Cerebellar nuclear complex (tissue), 1 donor: Measurements from ENCODE around the gene BAIAP2L2.
"Not testable (repeated sequence)": the region's sequence is repeated elsewhere in the genome, so short reads cannot be mapped to it uniquely, and the experiment has no call there.

ENCODE experiments used
- DNase-seq, 2 experiments: peaks; one replicate each; lab custom pipeline; 2025; lab: John Stamatoyannopoulos, UW

The BAIAP2L2 gene

DNA sequence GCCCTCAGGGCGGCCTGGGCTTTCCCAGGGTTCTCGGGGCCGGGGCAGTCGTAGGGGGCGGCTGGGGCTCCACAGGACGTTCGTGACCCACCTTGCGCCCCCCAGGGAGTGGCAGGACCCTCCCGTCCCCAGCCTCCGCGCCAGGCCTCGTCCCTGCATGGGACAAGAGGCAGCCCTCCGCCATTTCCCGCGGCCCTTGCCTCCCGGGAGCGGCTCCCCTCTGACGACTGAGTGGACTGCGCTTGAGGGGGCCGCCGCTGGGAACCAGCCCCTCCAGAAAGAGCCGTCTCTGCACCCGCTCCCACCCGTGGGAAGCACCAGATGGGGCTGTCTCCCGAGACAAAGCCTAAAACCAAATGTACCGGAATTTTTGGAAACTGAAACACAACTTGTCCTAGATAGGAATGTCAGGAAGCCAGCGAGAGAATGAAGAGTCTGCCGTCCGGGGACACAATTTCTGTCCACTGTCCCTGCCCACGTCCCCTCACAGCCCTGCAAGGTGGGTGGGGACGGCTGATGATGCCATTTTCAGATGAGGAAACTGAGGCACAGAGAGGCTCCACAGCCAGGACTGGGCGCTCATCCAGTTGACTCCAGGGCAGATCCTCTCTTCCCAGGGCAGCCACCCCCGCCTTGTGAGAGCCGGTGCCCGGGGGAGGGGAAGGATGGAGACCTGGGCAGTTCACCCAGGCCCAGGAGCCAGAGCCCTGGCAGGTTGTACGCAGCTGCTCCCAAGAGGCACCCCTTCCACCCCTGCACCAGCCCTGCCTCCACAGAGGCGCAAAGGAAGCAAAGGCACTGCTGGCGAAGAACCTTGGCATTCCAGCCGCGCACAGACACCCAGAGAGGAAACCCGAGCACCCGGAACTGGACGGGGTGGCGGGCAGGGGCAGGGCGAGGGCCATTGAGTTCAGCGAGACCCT is 71.3 kb downstream of the BAIAP2L2 start:
- DNase-seq: no peak

DNA sequence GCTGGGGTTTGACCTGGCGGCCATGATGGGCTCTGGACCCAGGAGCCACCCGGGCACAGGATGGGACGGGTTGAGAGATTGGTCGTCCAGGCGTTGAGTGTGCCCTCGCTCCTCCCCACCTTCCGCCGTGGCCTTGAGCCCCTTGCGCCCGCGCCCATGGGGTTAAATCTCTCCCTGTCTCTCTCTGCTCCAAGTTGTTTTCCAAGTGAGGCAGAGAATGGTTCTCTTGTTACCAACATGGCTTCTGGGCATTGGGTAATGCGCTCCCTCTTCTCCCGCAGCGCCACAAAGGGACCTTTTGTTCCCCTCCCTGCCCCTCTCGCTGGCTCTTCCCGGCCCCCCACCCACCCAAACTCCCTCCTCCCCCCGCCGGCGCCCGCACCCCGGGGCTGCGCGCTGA is 72.1 kb downstream of the BAIAP2L2 start:
- no peak for DNase-seq

DNA sequence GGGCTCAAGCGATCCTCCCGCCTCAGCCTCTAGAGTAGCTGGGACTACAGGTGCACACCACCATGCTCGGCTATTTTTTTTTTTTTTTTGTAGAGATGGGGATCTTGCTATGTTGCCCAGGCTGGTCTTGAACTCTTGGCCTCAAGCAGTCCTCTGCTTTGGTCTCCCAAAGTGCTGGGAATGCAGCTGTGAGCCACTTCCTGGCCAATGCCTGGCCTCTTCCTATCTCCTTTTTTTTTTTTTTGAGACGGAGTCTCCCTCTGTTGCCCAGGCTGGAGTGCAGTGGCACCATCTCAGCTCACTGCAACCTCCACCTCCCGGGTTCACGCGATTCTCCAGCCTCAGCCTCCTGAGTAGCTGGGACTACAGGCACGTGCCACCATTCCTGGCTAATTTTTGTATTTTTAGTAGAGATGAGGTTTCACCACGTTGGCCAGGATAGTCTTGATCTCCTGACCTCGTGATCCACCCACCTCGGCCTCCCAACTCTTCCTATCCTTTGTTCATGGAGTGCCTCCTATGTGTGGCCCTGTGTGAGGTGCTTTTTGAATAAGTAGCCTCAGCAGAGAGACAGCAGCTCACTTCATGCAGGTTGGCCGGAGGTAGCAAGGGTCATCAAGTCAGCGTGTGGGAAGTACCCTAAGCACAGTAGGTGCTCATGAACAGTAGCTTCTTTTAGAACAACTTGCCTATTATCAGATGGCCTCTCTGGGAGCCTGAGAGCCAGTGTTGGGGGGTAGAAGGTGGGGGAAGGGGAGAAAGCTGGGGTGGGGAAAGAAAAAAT is 72.9 kb downstream of the BAIAP2L2 start:
- DNase-seq: not testable (repeated sequence)

DNA sequence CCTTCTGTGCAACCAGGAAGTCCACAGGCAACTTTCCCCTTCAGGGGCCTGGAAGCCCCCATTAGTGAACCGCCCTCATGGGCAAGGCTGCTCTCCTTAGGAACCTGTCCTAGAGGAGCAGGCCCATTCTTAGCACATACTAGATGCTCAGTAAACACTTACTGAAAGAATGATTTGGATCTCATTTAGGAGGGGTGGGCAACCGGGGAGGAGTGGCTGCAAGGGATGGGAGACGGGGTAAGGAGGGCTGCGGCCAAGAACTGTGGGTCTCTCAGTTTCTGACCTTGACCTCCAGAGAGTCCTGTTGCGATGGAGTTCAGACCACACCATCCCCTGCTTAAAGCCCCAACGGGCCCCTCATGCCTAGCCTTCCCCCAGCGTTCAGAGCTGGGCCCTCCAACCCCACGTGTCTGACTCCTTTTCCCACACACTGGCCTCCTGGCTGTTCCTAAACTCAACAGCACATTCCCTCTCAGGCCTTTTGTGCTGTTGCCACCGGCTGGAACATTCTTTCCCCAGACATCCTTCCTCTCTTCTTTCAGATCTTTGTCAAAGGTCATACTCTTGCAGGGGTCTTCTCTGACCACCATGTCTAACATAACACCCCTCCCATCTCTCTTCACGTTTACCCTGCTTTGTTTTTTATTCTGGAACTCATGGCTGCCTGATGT is 74.0 kb downstream of the BAIAP2L2 start:
- DNase-seq: no peak

DNA sequence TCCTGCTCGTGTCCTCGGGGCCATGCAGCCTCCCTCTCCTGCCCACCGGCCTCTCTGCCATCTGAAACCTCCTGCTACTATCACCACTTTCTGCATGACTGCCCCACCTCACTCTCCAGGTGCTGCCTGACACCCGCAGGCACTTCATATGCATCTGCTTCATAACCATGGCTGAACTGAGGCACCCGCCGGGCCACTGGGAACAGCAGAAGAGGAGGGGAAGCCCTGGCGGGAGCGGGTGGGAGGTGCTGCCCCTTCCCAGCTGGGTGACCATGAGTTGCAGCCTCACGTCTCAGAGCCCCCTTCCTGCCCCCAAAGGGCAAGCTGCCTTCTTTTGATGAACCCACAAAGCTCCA is 75.0 kb downstream of the BAIAP2L2 start:
- no peak for DNase-seq
